H1 (cell line): ENCODE measurements around the gene ZBED4. TPM values are rescaled to one million over a fixed set of nuclear protein-coding genes. Genes with fewer than 3 reads are reported as not detected.

Source experiments
- CTCF ChIA-PET: fragments of 300-600 bp; sonication (Branson Sonifier 250); formaldehyde crosslinking; loops from one replicate; lab custom pipeline; 2021; ENCODE audit not compliant: partially characterized antibody; lab: Charles Lee
- POLR2A ChIA-PET: fragments of 300-600 bp; sonication (Branson Sonifier 250); formaldehyde crosslinking; loops from one replicate; lab custom pipeline; 2021; ENCODE audit warnings: inconsistent platforms; ENCODE audit not compliant: partially characterized antibody; lab: Charles Lee
- DNase-seq, 2 experiments: peaks; one replicate each; pipeline versions ENCODE4 v3.0.0 to v3.0.0-alpha.2; 2010 to 2022; ENCODE audit warnings: low spot score in 2 of 2, low read depth in 1 of 2, mixed read lengths in 1 of 2
- FAIRE-seq: peaks from 2 replicates; lab custom pipeline; 2011; peaks lifted over from hg19 to GRCh38; lab: Jason Lieb, UNC
- H2AFZ ChIP-seq: 2 replicates; pipeline ENCODE4 v1.8.1; 2012; ENCODE audit warnings: low read length, inconsistent platforms
- H2AK5ac ChIP-seq: 2 replicates; pipeline ENCODE4 v1.6.1; 2013; ENCODE audit warnings: low read depth, low read length
- H2BK120ac ChIP-seq: replicated peaks from 2 replicates; pipeline ENCODE3; 2013; ENCODE audit warnings: low read depth, low read length, inconsistent platforms
- H2BK12ac ChIP-seq: 2 replicates; pipeline ENCODE4 v1.6.1; 2013; ENCODE audit warnings: low read depth, low read length
- H2BK15ac ChIP-seq: 2 replicates; pipeline ENCODE4 v1.6.1; 2013; ENCODE audit warnings: low read length
- H2BK20ac ChIP-seq: 2 replicates; pipeline ENCODE4 v1.6.1; 2013; ENCODE audit warnings: low read length
- H2BK5ac ChIP-seq: 2 replicates; pipeline ENCODE4 v1.6.1; 2013; ENCODE audit warnings: low read depth, low read length
- H3K14ac ChIP-seq: 2 replicates; pipeline ENCODE4 v1.6.1; 2013; ENCODE audit warnings: inconsistent platforms; ENCODE audit not compliant: insufficient read length
- H3K18ac ChIP-seq: 2 replicates; pipeline ENCODE4 v1.6.1; 2013; ENCODE audit warnings: low read length; ENCODE audit errors: extremely low read depth
- H3K23ac ChIP-seq: 2 replicates; pipeline ENCODE4 v1.6.1; 2013; ENCODE audit warnings: inconsistent platforms; ENCODE audit not compliant: insufficient read length
- H3K23me2 ChIP-seq: 2 replicates; pipeline ENCODE4 v1.6.1; 2013; ENCODE audit warnings: low read depth, low read length
- H3K27ac ChIP-seq: 2 replicates; pipeline ENCODE4 v1.6.1; 2011; ENCODE audit warnings: low read depth, low read length, inconsistent platforms
- H3K27me3 ChIP-seq, 4 experiments: replicated peaks in 1 of 4; 1 replicate in 1 of 4; 2 replicates in 3 of 4; pipeline versions ENCODE4 v1.6.1 to v1.8.1; 2011 to 2013; ENCODE audit warnings: low read length in 3 of 4, mild to moderate bottlenecking in 3 of 4, inconsistent platforms in 2 of 4, mixed read lengths in 2 of 4, moderate library complexity in 1 of 4; ENCODE audit not compliant: control insufficient read depth in 3 of 4, insufficient read depth in 3 of 4; ENCODE audit errors: extremely low read depth in 1 of 4
- H3K36me3 ChIP-seq, 4 experiments: 2 replicates each; pipeline versions ENCODE4 v1.6.1 to v1.8.1; 2011 to 2013; ENCODE audit warnings: mild to moderate bottlenecking in 4 of 4, low read length in 3 of 4, moderate library complexity in 2 of 4, control low read depth in 1 of 4, inconsistent platforms in 1 of 4; ENCODE audit not compliant: insufficient read depth in 4 of 4, control insufficient read depth in 2 of 4
- H3K4ac ChIP-seq: replicated peaks from 2 replicates; pipeline ENCODE3; 2013; ENCODE audit warnings: low read length, low read depth, mixed read lengths, inconsistent platforms; ENCODE audit not compliant: insufficient read length
- H3K4me1 ChIP-seq, 4 experiments: replicated peaks in 1 of 4; 1 replicate in 1 of 4; 2 replicates in 3 of 4; pipeline versions ENCODE4 v1.6.1 to v1.8.1; 2011 to 2013; ENCODE audit warnings: low read length in 3 of 4, inconsistent platforms in 2 of 4, mixed read lengths in 1 of 4; ENCODE audit not compliant: insufficient read depth in 4 of 4, control insufficient read depth in 3 of 4
- H3K4me2 ChIP-seq, 2 experiments: 2 replicates each; pipeline versions ENCODE4 v1.6.1 to v1.8.1; 2011 to 2013; ENCODE audit warnings: low read depth in 2 of 2, low read length in 2 of 2, control low read depth in 1 of 2, inconsistent platforms in 1 of 2, mild to moderate bottlenecking in 1 of 2; ENCODE audit not compliant: insufficient read depth in 1 of 2
- H3K4me3 ChIP-seq, 4 experiments: fragments of 200-600, 300-600 bp in 1 of 4; sonication (generic), shearing (Covaris generic), sonication (Bioruptor Twin) in 1 of 4; 2 replicates each; pipeline versions ENCODE4 v1.5.1 to v1.8.1; 2011 to 2016; ENCODE audit warnings: low read length in 4 of 4, low read depth in 3 of 4, control low read depth in 2 of 4, inconsistent platforms in 2 of 4, mild to moderate bottlenecking in 2 of 4, mixed read lengths in 1 of 4, moderate library complexity in 1 of 4; ENCODE audit not compliant: insufficient read depth in 2 of 4; ENCODE audit errors: extremely low read depth in 1 of 4
- H3K56ac ChIP-seq: replicated peaks from 2 replicates; pipeline ENCODE3; 2013; ENCODE audit warnings: low read depth, mild to moderate bottlenecking, mixed read lengths, low read length, inconsistent platforms; ENCODE audit not compliant: insufficient read length
- H3K79me1 ChIP-seq: 2 replicates; pipeline ENCODE4 v1.6.1; 2013; ENCODE audit warnings: low read depth, low read length, control low read depth
- H3K79me2 ChIP-seq, 2 experiments: 2 replicates each; pipeline versions ENCODE4 v1.6.1 to v1.8.1; 2012 to 2013; ENCODE audit warnings: low read length in 2 of 2, mild to moderate bottlenecking in 2 of 2, inconsistent platforms in 1 of 2; ENCODE audit not compliant: insufficient read depth in 2 of 2, control insufficient read depth in 1 of 2
- H3K9ac ChIP-seq, 4 experiments: replicated peaks in 1 of 4; 1 replicate in 1 of 4; 2 replicates in 3 of 4; pipeline versions ENCODE4 v1.6.1 to v1.8.1; 2011 to 2013; ENCODE audit warnings: low read depth in 3 of 4, low read length in 3 of 4, control low read depth in 2 of 4, mild to moderate bottlenecking in 2 of 4, moderate library complexity in 2 of 4, inconsistent platforms in 1 of 4; ENCODE audit errors: extremely low read depth in 1 of 4
- H3K9me3 ChIP-seq, 2 experiments: 2 replicates each; pipeline versions ENCODE4 v1.6.1 to v1.8.1; 2012 to 2013; ENCODE audit warnings: mild to moderate bottlenecking in 2 of 2, moderate library complexity in 2 of 2, control low read depth in 1 of 2, inconsistent platforms in 1 of 2, low read depth in 1 of 2, low read length in 1 of 2, mixed read lengths in 1 of 2; ENCODE audit not compliant: insufficient read depth in 2 of 2
- H4K20me1 ChIP-seq, 2 experiments: replicated peaks in 1 of 2; 2 replicates each; pipeline versions ENCODE3 to v1.8.1; 2011 to 2013; ENCODE audit warnings: inconsistent platforms in 2 of 2, low read length in 2 of 2, mild to moderate bottlenecking in 1 of 2; ENCODE audit not compliant: insufficient read depth in 2 of 2, control insufficient read depth in 1 of 2
- H4K5ac ChIP-seq: 2 replicates; pipeline ENCODE4 v1.6.1; 2013; ENCODE audit warnings: low read length, low read depth, mixed read lengths, inconsistent platforms; ENCODE audit not compliant: insufficient read length
- H4K8ac ChIP-seq: 2 replicates; pipeline ENCODE4 v1.8.0; 2013; ENCODE audit warnings: mild to moderate bottlenecking, moderate library complexity, low read length, inconsistent platforms; ENCODE audit not compliant: insufficient read depth; ENCODE audit errors: extremely low read depth
- H4K91ac ChIP-seq: replicated peaks from 2 replicates; pipeline ENCODE3; 2013; ENCODE audit warnings: low read length, mixed read lengths, inconsistent platforms; ENCODE audit not compliant: insufficient read length
- ASH2L ChIP-seq: fragments of 200-600, 300-600 bp; sonication (generic); IDR thresholded peaks from one replicate; pipeline ENCODE4 v1.7.1; 2017; ENCODE audit warnings: low read length
- BACH1 ChIP-seq: IDR thresholded peaks from 2 replicates; pipeline ENCODE4 v1.6.1; 2012; ENCODE audit warnings: low read length, improper control_type of control experiment
- BRCA1 ChIP-seq: IDR thresholded peaks from 2 replicates; pipeline ENCODE4 v1.6.1; 2012; ENCODE audit warnings: low read depth, low read length, improper control_type of control experiment
- CEBPB ChIP-seq: IDR thresholded peaks from 2 replicates; pipeline ENCODE4 v1.6.1; 2012; ENCODE audit warnings: low read depth, low read length
- JUN ChIP-seq: IDR thresholded peaks from 2 replicates; pipeline ENCODE4 v1.6.1; 2011; ENCODE audit warnings: low read depth, mild to moderate bottlenecking, improper control_type of control experiment, low read length
- KDM4A ChIP-seq: IDR thresholded peaks from one replicate; pipeline ENCODE4 v1.7.1; 2012; ENCODE audit warnings: low read depth, mild to moderate bottlenecking, moderate library complexity, low read length, inconsistent platforms; ENCODE audit not compliant: severe bottlenecking
- SIX5 ChIP-seq: IDR thresholded peaks from 2 replicates; pipeline ENCODE4 v1.6.1; 2011; ENCODE audit warnings: mild to moderate bottlenecking, low read depth, low read length
- WGBS, 2 experiments: shearing (Covaris generic) in 1 of 2; methylation state at CpG; one replicate each; pipeline versions ENCODE4 v1.1.6 to v1.1.7; 2013 to 2015; ENCODE audit warnings: low lambda C conversion rate in 2 of 2, mixed read lengths in 2 of 2, inconsistent platforms in 1 of 2, low coverage in 1 of 2, missing lambda C conversion rate in 1 of 2; ENCODE audit not compliant: insufficient replicate concordance in 2 of 2, insufficient coverage in 1 of 2, insufficient read length in 1 of 2; ENCODE audit errors: extremely low coverage in 1 of 2, missing lambda C conversion rate in 1 of 2; 5-methylcytosine and 5-hydroxymethylcytosine counted together
- polyA plus RNA-seq, 7 experiments: library from polyadenylated mRNA; depleted of rRNA in 3 of 7; stranded (reverse) in 5 of 7; unstranded in 2 of 7; fragments of >200 nt in 5 of 7; fragments of 200-250 nt in 2 of 7; gene quantifications; 1 replicate in 5 of 7; 2 replicates in 1 of 7; 4 replicates in 1 of 7; pipeline versions ENCODE4 v1.2.1 to v1.2.3, GENCODE V29; 2011 to 2013; ENCODE audit warnings: missing spikeins in 2 of 7, mixed read lengths in 2 of 7
- total RNA-seq: library from RNA; stranded (reverse); fragmentation: NEBNext Ultra II Directional; extraction: Animal tissue kit (Norgen Biotek cat#: 25700); gene quantifications from 2 replicates; pipeline ENCODE4 v1.2.1, GENCODE V29; 2021
- TF ChIP-seq, protein P1 (sequence below): IDR thresholded peaks from 2 replicates; pipeline ENCODE4 v1.6.1; 2012; ENCODE audit warnings: inconsistent platforms
- TF ChIP-seq, protein P2 (sequence below), 3 experiments: IDR thresholded peaks; 1 replicate in 2 of 3; 2 replicates in 1 of 3; pipeline versions ENCODE4 v1.5.1 to v1.6.1; 2011; ENCODE audit warnings: low read length in 3 of 3, mild to moderate bottlenecking in 3 of 3, inconsistent platforms in 2 of 3, low read depth in 1 of 3, moderate library complexity in 1 of 3; ENCODE audit not compliant: insufficient read depth in 1 of 3; ENCODE audit errors: control extremely low read depth in 1 of 3

ZBED4 gene
- total and polyA plus RNA-seq, 2 of the 8 experiments (the other 6 are each of a cell fraction or from before 2014, with no cell fraction given): 11.0 to 28.3 TPM

- Histone ChIP-seq H3K4me3 (no peak overlapping the region), H3K9me3 (no peaks in the 10 kb centered on the region), H3K27me3 (no peaks in the 10 kb centered on the region), H3K23me2 (no peaks in the 10 kb centered on the region), H4K91ac (no peak overlapping the region), H3K4me1 (no peaks in the 10 kb centered on the region; a peak in 1 of 7 replicates), H4K20me1 (peaks cover 2 to 17% of the 10 kb centered on the region in 2 experiments), H4K8ac (no peak overlapping the region), H2BK5ac (no peak overlapping the region), H2AFZ (no peak overlapping the region), H3K9ac (no peak overlapping the region), H3K4me2 (no peak overlapping the region), H3K56ac (peak overlapping the region; percentile 1), H2BK120ac (no peak overlapping the region), H2BK15ac (no peak overlapping the region), H4K5ac (no peak overlapping the region), H3K14ac (no peak overlapping the region), H3K23ac (no peak overlapping the region), H2BK20ac (no peak overlapping the region), H3K27ac (no peak overlapping the region), H3K18ac (no peak overlapping the region), H2BK12ac (no peak overlapping the region), H3K79me1 (peaks cover 2% of the 10 kb centered on the region; the same call in 1 of the 2 replicates), H3K4ac (no peak overlapping the region), H3K36me3 (peaks cover 0 to 6% (median 1%) of the 10 kb centered on the region in 4 experiments; a peak in 4 of 8 replicates), H2AK5ac (no peak overlapping the region), H3K79me2 (no peaks in the 10 kb centered on the region)
- ChIA-PET POLR2A (no interaction called here), CTCF (interaction anchor here (0.9 kb wide), 1 partner anchor 11 kb away, joined by 3 read pairs; no protein-coding TSS in a partner anchor)
- DNase-seq (no peak), FAIRE-seq (no peak)
- WGBS, 2 experiments: 89% methylated on average over 27 of the region's 27 CpGs; no CpG with 5 or more reads in 1 of the 2 experiments
- no peak for TF ChIP-seq JUN
- TF ChIP-seq SIX5: no peak
- no peak for TF ChIP-seq BACH1
- no peak for TF ChIP-seq BRCA1
- TF ChIP-seq ASH2L: no peak
- no peak for TF ChIP-seq CEBPB
- TF ChIP-seq, protein P1, sequence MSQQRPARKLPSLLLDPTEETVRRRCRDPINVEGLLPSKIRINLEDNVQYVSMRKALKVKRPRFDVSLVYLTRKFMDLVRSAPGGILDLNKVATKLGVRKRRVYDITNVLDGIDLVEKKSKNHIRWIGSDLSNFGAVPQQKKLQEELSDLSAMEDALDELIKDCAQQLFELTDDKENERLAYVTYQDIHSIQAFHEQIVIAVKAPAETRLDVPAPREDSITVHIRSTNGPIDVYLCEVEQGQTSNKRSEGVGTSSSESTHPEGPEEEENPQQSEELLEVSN: no peak
- no peak for TF ChIP-seq KDM4A
- TF ChIP-seq, protein P2, sequence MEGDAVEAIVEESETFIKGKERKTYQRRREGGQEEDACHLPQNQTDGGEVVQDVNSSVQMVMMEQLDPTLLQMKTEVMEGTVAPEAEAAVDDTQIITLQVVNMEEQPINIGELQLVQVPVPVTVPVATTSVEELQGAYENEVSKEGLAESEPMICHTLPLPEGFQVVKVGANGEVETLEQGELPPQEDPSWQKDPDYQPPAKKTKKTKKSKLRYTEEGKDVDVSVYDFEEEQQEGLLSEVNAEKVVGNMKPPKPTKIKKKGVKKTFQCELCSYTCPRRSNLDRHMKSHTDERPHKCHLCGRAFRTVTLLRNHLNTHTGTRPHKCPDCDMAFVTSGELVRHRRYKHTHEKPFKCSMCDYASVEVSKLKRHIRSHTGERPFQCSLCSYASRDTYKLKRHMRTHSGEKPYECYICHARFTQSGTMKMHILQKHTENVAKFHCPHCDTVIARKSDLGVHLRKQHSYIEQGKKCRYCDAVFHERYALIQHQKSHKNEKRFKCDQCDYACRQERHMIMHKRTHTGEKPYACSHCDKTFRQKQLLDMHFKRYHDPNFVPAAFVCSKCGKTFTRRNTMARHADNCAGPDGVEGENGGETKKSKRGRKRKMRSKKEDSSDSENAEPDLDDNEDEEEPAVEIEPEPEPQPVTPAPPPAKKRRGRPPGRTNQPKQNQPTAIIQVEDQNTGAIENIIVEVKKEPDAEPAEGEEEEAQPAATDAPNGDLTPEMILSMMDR (IDR thresholded peaks at IDR 0.05; ENCODE audit: control extremely low read depth in 1 of 3, insufficient read depth in 1 of 3, low read depth in 1 of 3, low read length in 3 of 3): no peak
Observed at GRCh38 chr22:49910229-49911155, 56.8 kb downstream of the ZBED4 start.
